Left ventricle myocardium inferior (tissue), 1 donor: ENCODE measurements around the gene ATP8B1. TPM values are rescaled to one million over a fixed set of nuclear protein-coding genes. Genes with fewer than 3 reads are reported as not detected.

ENCODE experiments used
- DNase-seq: peaks from one replicate; pipeline ENCODE4 v3.0.0-alpha.2; 2020
- H3K27ac ChIP-seq: fragments of 200-600 bp; replicated peaks from 2 replicates; pipeline ENCODE4 v1.8.0; 2021
- H3K27me3 ChIP-seq: fragments of 200-600 bp; 2 replicates; pipeline ENCODE4 v1.8.0; 2021; ENCODE audit warnings: low read depth
- H3K36me3 ChIP-seq: fragments of 200-600 bp; 2 replicates; pipeline ENCODE4 v1.8.0; 2021
- H3K4me1 ChIP-seq: fragments of 200-600 bp; 2 replicates; pipeline ENCODE4 v1.8.0; 2021
- H3K4me3 ChIP-seq: fragments of 200-600 bp; 2 replicates; pipeline ENCODE4 v1.8.0; 2021; ENCODE audit warnings: mild to moderate bottlenecking, moderate library complexity
- H3K9me3 ChIP-seq: fragments of 200-600 bp; replicated peaks from 2 replicates; pipeline ENCODE4 v1.8.0; 2021
- intact Hi-C: fragments of 100-400 bp; cut with micrococcal nuclease; formaldehyde crosslinking; loops from one replicate; pipeline ENCODE4 v1.11.0; 2022
- total RNA-seq: library from RNA; stranded (reverse); fragmentation: NEBNext Ultra II Directional; extraction: Animal tissue kit (Norgen Biotek cat#: 25700); gene quantifications from one replicate; pipeline ENCODE4 v1.2.1, GENCODE V29; 2021
- TF ChIP-seq, protein P1 (sequence below): fragments of 200-600 bp; IDR thresholded peaks from 2 replicates; pipeline ENCODE4 v1.8.0; 2021; ENCODE audit warnings: antibody characterized with exemption, mild to moderate bottlenecking, borderline replicate concordance
- donor health status: DM: no; HTN: yes; CAD: no; lungs with severe emphysema.

Gene ATP8B1
- total RNA-seq, 1 donor from 2014 or later, result 8.6 TPM

DNA sequence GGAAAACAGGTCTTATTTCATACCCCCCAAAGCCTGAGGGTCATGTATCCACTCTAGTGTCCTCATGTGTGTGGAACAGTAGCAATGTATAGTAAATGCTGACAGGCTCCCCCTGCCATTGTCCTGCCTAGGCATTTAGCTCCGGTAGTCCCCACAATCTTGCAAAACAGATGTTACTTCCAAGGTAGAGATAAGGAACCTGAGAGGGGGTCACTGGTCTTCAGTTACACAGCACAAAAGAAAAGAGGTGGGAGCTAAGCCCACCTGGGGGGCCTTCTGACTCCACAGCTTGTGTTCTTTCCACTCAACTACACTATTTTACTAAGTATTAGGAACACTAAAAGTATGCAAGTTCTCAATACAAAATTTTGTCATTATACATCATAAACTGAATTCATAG, 199.2 kb downstream of the ATP8B1 start:
- Histone ChIP-seq H3K4me1 (no peaks in the 10 kb centered on the region), H3K9me3 (no peaks in the 10 kb centered on the region), H3K27me3 (no peaks in the 10 kb centered on the region), H3K36me3 (peaks cover 99% of the 10 kb centered on the region), H3K4me3 (no peak overlapping the region), H3K27ac (no peak overlapping the region)
- TF ChIP-seq, protein P1, sequence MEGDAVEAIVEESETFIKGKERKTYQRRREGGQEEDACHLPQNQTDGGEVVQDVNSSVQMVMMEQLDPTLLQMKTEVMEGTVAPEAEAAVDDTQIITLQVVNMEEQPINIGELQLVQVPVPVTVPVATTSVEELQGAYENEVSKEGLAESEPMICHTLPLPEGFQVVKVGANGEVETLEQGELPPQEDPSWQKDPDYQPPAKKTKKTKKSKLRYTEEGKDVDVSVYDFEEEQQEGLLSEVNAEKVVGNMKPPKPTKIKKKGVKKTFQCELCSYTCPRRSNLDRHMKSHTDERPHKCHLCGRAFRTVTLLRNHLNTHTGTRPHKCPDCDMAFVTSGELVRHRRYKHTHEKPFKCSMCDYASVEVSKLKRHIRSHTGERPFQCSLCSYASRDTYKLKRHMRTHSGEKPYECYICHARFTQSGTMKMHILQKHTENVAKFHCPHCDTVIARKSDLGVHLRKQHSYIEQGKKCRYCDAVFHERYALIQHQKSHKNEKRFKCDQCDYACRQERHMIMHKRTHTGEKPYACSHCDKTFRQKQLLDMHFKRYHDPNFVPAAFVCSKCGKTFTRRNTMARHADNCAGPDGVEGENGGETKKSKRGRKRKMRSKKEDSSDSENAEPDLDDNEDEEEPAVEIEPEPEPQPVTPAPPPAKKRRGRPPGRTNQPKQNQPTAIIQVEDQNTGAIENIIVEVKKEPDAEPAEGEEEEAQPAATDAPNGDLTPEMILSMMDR, result no peak
- no peak for DNase-seq
- intact Hi-C loops, result no loop called here

Other genes starting within 250 kb of the ATP8B1 start
- 37.0 TPM for gene FECH, start 216.6 kb downstream of the ATP8B1 start, total RNA-seq
- 117 TPM for gene NARS1, start 181.5 kb downstream of the ATP8B1 start, total RNA-seq
- 45.8 TPM for gene NEDD4L, start 240.9 kb upstream of the ATP8B1 start, total RNA-seq